Suprapubic skin (tissue), 4 donors: ENCODE data around the gene NCOA1. TPM values are rescaled to one million over a fixed set of nuclear protein-coding genes. Genes with fewer than 3 reads are reported as not detected.

Experiments
- DNase-seq, 2 donors: peaks; one replicate each; pipeline ENCODE4 v3.0.0-alpha.2; 2019; ENCODE audit warnings: low spot score in 2 of 2
- H3K27ac ChIP-seq: fragments of 200-600 bp; sonication (generic); one replicate; pipeline ENCODE4 v1.5.1; 2019
- H3K27me3 ChIP-seq: fragments of 200-600 bp; sonication (generic); one replicate; pipeline ENCODE4 v1.5.1; 2019
- H3K36me3 ChIP-seq: fragments of 200-600 bp; sonication (generic); one replicate; pipeline ENCODE4 v1.5.1; 2019
- H3K4me1 ChIP-seq: fragments of 200-600 bp; sonication (generic); one replicate; pipeline ENCODE4 v1.5.1; 2019
- H3K4me3 ChIP-seq: fragments of 200-600 bp; sonication (generic); one replicate; pipeline ENCODE4 v1.5.1; 2019; ENCODE audit warnings: mild to moderate bottlenecking
- H3K9me3 ChIP-seq: fragments of 200-600 bp; sonication (generic); one replicate; pipeline ENCODE4 v1.5.1; 2019
- CTCF ChIP-seq, 2 donors: fragments of 200-600 bp in 1 of 2; fragments of 450-650 bp in 1 of 2; sonication (generic) in 1 of 2; IDR thresholded peaks; one replicate each; pipeline ENCODE4 v1.5.1; 2016 to 2019; ENCODE audit warnings: antibody characterized with exemption in 2 of 2, mild to moderate bottlenecking in 1 of 2, moderate library complexity in 1 of 2
- EP300 ChIP-seq: sonication (generic); formaldehyde crosslinking; IDR thresholded peaks from one replicate; pipeline ENCODE4 v1.6.1; 2017; ENCODE audit warnings: antibody characterized with exemption
- POLR2A ChIP-seq, 2 donors: fragments of 450-650 bp; IDR thresholded peaks; one replicate each; pipeline ENCODE4 v1.6.1; 2017; ENCODE audit warnings: antibody characterized with exemption in 2 of 2, mild to moderate bottlenecking in 2 of 2, moderate library complexity in 2 of 2
- POLR2AphosphoS5 ChIP-seq, 3 donors: sonication (generic); formaldehyde crosslinking; IDR thresholded peaks; one replicate each; pipeline ENCODE4 v1.6.1; 2017; ENCODE audit warnings: antibody characterized with exemption in 3 of 3
- whole genome bisulfite sequencing: methylation state at CpG from one replicate; pipeline ENCODE4 v1.1.5; 2018; 5-methylcytosine and 5-hydroxymethylcytosine counted together
- total RNA-seq, 4 donors: library from RNA; depleted of rRNA; stranded (reverse); fragments of >200 nt; gene quantifications; one replicate each; pipeline ENCODE4 v1.1.0, GENCODE V29; 2016

NCOA1 gene
- total RNA-seq, 4 donors from 2014 or later = 40.5 to 66.1 (median 47.2) TPM

- WGBS = 79% methylated on average over 1 of the region's 1 CpG
- no peak overlapping the region for H3K27ac ChIP-seq
- no peak for DNase-seq
Measured at GRCh38 chr2:24539258-24539657, 48.2 kb downstream of the NCOA1 start.

GRCh38 chr2:24540011-24540477, 49.0 kb downstream of the NCOA1 start:
- H3K4me1 ChIP-seq = no peaks in the 10 kb centered on the region
- 79% methylated on average over 2 of the region's 2 CpGs for WGBS
- no peaks in the 10 kb centered on the region for H3K27me3 ChIP-seq
- TF ChIP-seq POLR2A (IDR thresholded peaks at IDR 0.05) = no peak
- no peak for TF ChIP-seq EP300
- TF ChIP-seq POLR2AphosphoS5 (IDR thresholded peaks at IDR 0.05) = no peak
- no peaks in the 10 kb centered on the region for H3K9me3 ChIP-seq
- no peak for DNase-seq
- no peak overlapping the region for H3K4me3 ChIP-seq
- no peak overlapping the region for H3K27ac ChIP-seq
- no peaks in the 10 kb centered on the region for H3K36me3 ChIP-seq

More at GRCh38 chr2:24539258-24539657, 48.2 kb downstream of the NCOA1 start:
- no peak for TF ChIP-seq POLR2A (IDR thresholded peaks at IDR 0.05)
- TF ChIP-seq EP300 = no peak
- TF ChIP-seq POLR2AphosphoS5 (IDR thresholded peaks at IDR 0.05) = no peak
- no peak for TF ChIP-seq CTCF (IDR thresholded peaks at IDR 0.05)
- Histone ChIP-seq H3K36me3 (no peaks in the 10 kb centered on the region), H3K27me3 (no peaks in the 10 kb centered on the region), H3K4me1 (no peaks in the 10 kb centered on the region), H3K9me3 (no peaks in the 10 kb centered on the region), H3K4me3 (no peak overlapping the region)

- H3K36me3 ChIP-seq = no peaks in the 10 kb centered on the region
Measured at GRCh38 chr2:24541621-24542020, 50.6 kb downstream of the NCOA1 start.

GRCh38 chr2:24542269-24542872, 51.3 kb downstream of the NCOA1 start:
- no peak overlapping the region for H3K27ac ChIP-seq
- no peaks in the 10 kb centered on the region for H3K4me1 ChIP-seq
- H3K27me3 ChIP-seq = no peaks in the 10 kb centered on the region
- WGBS = 97% methylated on average over 3 of the region's 3 CpGs
- no peak for TF ChIP-seq POLR2A (IDR thresholded peaks at IDR 0.05)
- no peak for TF ChIP-seq EP300
- no peak for TF ChIP-seq CTCF (IDR thresholded peaks at IDR 0.05)
- TF ChIP-seq POLR2AphosphoS5 (IDR thresholded peaks at IDR 0.05) = no peak
- H3K9me3 ChIP-seq = no peaks in the 10 kb centered on the region
- DNase-seq = no peak
- no peaks in the 10 kb centered on the region for H3K36me3 ChIP-seq
- H3K4me3 ChIP-seq = no peak overlapping the region

More at GRCh38 chr2:24541621-24542020, 50.6 kb downstream of the NCOA1 start:
- Histone ChIP-seq H3K9me3 (no peaks in the 10 kb centered on the region), H3K27me3 (no peaks in the 10 kb centered on the region), H3K4me3 (no peak overlapping the region), H3K4me1 (no peaks in the 10 kb centered on the region), H3K27ac (no peak overlapping the region)
- TF ChIP-seq CTCF (IDR thresholded peaks at IDR 0.05) = no peak
- no peak for DNase-seq

GRCh38 chr2:24543252-24543651, 52.2 kb downstream of the NCOA1 start:
- H3K27me3 ChIP-seq = no peaks in the 10 kb centered on the region
- no peak overlapping the region for H3K27ac ChIP-seq
- H3K36me3 ChIP-seq = no peaks in the 10 kb centered on the region
- TF ChIP-seq CTCF (IDR thresholded peaks at IDR 0.05) = no peak
- no peak for TF ChIP-seq POLR2AphosphoS5 (IDR thresholded peaks at IDR 0.05)
- no peak for TF ChIP-seq POLR2A (IDR thresholded peaks at IDR 0.05)
- no peak for TF ChIP-seq EP300
- peaks cover 3% of the 10 kb centered on the region for H3K9me3 ChIP-seq
- WGBS = 97% methylated on average over 2 of the region's 2 CpGs
- no peaks in the 10 kb centered on the region for H3K4me1 ChIP-seq
- DNase-seq = no peak
- H3K4me3 ChIP-seq = no peak overlapping the region
